ENCODE results near the gene FILIP1L.

FILIP1L gene

DNA sequence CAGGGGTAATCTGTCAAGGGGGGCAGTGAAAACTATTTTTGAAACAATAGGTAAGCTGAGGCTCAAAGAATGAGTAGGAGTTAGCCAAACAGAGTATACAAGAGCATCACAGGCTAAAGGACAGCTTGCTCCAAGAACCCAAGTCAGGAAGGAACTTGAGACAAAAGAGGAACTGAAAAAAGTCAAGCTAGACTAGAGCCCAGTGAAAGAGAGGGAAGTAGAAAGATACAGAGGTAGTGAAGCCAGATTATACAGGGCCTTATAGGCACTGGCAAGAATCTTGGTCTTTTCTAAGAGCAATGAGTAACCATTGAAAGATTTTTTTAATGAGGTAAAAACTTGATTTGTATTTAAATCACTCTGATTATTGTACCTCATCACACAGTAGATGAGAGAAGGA is 69.9 kb downstream of the FILIP1L start:
- no peak for DNase-seq (ENCODE audit: low read depth, low spot score)

DNA sequence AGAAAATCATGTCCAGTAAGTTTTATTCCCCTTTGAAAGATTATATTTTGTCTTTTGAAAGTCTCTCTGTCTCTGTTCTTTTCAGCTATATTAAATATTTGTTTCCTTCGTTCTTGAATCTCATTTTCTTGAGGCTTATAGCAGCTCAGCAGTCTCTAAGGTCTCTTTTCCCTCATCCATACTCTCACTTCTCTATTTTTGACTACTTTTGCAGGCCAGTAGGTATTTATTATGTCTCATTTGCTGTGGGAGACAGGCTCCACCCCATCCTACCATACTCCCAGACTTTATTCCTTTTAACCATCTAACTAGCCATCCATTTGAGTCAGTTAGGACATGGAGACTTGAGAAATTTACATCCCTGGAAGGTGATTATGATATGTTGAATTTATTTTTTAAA is 71.0 kb downstream of the FILIP1L start:
- DNase-seq (ENCODE audit: low read depth, low spot score), result no peak

DNA sequence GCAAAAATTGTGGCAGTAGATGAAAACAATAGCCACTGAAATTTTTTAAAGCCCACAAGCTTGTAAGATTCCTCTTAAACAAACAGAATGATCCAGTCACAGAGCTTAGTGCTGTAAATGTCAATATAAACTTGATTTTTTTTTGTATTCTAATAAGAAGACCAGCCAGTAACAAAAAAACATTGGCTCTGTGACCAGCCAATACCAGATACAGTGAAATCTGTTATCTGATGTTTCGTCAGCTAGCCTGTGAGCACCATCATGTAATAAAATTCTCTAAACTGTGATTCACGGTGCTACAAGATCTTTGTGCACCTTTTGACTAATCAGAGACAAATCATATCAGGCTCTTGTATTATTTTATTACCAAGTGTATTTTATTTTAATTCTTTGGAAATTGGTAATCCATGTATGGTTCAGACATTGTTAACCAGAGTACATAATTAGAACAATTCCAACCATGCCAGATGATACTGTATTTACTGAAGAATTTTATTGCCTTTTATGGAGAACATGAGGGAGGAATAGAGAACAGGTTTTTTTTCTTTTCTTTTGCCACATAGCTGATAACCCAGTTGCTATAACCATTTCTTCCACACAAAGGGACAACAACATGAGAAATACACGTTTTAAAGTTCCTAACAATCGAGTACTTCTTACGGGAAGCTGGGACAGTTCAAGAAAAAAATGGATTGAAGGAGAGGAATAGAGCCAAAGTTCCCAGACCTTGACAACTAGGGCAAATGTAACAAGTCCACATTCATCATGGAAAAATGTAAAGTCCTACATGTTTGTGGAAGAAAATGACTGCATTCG is 71.9 kb downstream of the FILIP1L start:
- DNase-seq (ENCODE audit: low read depth, low spot score), result no peak

DNA sequence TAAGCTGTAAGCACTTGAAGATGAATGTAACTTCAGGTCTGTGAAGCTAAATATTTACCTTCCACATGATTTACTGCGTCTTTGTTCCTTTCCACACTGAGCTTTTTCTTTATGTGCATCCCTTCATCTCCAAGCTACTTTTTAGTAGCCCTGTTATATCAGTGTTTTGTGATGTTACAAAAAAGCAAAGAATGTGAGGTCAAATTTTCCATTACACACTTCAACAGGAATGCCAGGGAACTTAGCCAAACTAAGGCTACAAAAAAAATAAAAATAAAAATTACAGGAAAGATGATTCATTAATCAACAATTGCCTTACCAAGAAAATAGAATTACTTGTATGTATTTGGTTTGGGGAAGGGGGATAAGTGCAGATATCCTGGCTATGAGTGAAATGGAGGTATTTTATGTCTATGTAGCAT is 73.0 kb downstream of the FILIP1L start:
- DNase-seq (ENCODE audit: low read depth, low spot score), result no peak

DNA sequence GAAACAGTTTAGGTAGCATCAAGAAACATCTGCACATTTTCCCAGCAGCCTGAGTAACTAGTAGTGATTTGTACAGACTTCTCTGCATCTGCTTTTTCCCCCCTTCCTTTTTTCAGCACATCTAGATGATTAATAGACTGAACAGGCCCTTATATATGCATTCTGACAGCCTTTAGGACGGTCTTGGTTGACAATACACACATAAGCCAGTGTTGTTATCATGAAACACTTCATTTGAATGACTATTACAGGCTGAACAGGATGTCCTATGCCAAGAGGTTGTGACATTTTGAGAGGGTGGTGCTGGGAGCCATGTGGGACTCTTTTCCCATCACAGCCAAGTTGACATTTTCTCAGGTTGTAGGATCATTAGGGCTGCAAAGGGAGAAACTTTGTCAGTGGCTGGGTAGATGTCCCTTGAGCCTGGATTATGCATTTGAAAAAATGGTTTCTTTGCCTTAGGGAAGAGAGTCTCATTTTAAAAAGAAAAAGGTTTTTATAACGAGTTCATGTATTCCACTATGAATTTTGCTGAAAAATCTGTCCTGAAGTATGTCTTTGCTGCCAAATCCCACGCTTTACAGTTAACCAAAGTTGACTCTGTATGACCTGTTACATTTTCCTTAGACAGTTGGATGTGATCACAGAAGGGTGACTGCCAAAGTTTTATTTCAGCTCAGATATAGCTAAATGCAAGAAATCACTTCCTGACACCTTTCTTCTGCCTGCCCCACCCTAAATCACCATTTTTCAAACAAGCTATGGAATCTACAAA is 73.7 kb downstream of the FILIP1L start:
- no peak for DNase-seq (ENCODE audit: low read depth, low spot score)

DNA sequence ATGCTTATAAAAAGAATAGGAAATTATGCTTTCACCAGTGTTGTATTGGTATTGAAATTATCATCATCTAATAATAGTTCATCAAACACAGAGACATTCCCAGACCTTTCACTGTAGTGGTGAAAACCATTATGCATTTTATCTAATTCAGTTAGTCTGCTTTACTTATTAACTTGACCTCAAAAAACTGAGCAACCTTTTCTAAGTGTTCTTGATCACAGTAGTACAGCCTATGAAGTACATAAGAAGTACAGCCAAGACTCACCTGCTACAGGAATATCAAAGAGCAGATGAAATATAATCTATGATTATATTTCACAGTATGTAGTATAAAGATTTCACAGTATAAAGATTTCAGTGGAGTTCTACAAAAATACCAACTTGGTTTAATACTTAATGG is 75.2 kb downstream of the FILIP1L start:
- DNase-seq (ENCODE audit: low read depth, low spot score), result no peak

DNA sequence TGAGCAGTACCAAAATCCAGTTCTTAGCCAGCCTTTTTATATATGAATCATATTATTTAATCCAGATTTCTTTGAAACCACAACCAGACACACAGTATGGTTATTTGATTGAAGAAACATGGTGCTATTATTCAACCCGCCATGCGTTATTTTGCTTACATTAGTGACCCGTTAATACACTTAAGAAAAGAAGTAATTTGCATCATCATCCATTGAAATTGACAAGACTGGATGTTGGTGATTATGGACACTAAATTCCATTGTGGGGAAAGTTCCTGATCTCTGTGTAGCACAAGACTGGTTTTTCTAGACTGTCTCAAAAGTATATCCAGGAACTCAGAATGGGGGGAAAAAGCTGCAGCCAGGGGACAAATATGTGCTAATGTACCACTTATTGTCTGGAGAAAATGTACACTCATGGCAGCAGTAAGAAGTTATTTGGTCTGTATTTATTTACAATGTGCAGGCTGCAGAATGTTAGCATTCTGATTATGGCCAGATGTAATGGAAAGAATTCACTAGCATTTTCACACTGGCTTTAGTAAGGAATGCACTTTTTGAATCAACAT is 80.3 kb downstream of the FILIP1L start:
- DNase-seq (ENCODE audit: low read depth, low spot score), result no peak

DNA sequence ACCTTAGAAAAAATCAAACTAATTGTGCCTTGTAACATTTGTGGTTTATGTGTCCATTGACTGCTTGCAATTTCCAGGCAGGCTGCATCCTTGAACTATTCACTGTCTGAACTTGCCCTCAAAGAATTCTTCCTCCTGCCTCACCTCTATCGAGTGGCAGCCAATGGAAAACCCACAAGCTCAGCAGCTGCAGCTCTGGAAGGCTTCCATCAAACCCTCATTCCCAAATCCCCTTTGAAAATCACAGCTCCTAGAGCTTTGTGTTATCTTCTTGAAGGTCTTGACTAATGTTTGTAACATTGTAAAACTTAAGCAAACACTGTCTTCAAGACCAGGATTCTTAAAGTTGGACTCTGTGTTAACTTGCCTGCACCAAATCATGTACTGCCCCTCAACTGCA is 81.1 kb downstream of the FILIP1L start:
- DNase-seq (ENCODE audit: low read depth, low spot score), result peak; percentile 18

DNA sequence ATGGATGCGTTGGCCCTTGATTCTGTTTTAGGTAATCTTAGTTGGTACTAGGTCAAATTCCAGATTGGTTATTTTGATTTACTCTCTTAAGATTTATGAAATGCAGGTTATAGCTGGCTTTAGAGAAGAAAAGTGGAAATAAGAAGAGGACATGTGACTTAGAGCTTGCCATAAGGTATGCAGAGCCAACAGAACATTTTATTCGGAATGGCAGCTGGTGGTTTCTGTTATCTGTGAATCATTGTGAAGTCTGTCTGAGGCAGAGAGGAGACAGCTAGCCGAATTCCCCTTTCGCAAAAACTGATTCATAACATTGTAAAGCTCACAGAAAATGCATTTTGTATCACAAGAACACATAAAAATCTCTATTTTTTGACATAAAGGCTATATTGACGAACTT is 82.1 kb downstream of the FILIP1L start:
- DNase-seq (ENCODE audit: low read depth, low spot score), result no peak

DNA sequence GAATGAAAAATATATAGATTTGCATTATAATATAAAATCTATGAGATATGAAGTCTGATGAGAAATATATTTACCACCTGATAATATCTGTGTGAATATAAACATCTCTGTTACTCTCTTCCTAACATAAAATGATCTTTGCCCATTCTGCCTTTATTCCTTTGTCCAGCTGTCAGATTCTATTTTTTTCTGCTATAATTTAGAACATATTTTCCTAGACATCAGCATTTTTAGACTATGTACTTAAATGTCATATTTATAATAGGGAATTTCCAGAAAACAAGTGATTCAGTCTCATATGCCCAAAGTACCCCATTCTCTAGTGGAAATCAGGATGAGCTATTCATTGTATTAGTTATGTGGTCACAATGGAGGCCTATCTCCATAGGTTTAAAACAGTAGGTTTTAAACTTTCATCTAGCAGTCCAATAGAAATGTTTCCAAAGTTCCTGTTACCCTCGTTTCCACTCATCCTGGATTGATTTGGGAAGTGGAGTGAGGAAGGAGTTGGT is 83.3 kb downstream of the FILIP1L start:
- no peak for DNase-seq (ENCODE audit: low read depth, low spot score)

DNA sequence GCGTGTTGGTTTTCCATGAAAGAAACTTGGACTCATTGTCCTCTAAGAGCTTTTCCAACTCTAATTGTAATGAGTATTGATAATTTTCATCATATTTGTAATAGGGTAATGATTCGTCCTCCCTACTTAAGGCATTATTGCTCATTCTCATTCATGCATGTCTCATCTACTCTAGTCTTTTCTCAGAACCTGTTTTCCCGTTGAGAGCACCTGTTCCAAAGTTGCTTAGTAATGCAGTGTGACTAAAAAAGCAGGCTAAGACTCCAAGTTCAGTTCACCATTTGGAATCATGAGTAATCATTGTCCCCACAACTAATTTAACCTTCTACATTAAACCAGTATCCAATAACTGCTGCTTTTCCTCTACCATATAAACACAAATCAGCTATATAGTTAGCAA is 84.0 kb downstream of the FILIP1L start:
- no peak for DNase-seq (ENCODE audit: low read depth, low spot score)

DNA sequence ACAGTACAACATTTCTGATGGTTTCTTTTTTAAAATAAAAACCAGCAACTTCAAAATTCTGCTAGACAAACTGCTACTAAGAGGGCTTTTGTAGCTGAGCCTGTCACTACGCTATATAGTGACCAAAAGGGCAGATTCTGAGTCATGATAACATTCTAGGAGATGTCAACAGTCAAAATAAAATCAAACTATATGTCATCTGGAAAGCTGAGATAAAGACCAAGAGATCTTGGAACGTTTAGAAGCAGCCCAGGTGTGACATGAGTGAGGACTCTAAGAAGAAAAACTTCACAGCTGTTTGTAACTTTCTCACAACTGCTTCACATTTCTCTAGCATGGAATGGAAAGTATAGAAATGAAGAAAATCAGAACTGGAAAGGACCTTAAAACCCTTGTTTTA is 84.6 kb downstream of the FILIP1L start:
- no peak for DNase-seq (ENCODE audit: low read depth, low spot score)

DNA sequence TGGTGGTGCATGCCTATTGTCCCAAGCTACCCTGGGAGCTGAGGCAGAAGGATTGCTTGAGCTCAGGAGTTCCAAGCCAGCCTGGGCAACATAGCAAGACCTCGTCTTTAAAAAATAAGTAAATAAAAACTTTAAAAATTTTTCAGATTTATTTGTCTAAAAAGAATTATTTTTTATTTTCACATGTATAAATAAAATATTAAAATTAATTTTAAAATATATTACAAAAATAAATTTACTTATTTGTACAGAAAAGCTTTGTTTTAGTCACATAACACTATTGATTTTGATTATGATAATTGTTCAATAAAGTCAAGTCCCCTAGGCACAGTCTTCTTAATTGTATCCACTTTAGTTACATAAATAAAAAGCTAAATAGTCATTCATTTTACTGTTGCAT is 85.2 kb downstream of the FILIP1L start:
- no peak for DNase-seq (ENCODE audit: low read depth, low spot score)

DNA sequence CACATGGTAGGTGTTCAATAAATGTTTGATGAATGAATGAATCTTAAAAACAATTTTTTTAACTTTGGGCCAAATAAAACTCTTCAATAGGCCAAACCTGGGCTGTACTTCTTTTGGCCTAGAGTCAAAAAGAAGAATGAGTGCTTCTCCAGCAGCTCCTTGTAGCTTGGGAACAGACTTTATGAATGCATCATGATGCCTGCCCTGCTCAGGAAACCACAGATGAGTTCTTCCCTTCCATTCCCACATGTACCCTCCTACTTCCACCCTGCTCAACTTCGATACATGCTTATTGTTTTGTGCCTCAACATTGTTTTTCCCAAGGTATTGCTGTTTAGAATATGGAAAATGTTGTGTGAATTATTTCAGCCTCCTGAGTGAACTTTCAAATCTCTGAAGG is 87.0 kb downstream of the FILIP1L start:
- no peak for DNase-seq (ENCODE audit: low read depth, low spot score)

DNA sequence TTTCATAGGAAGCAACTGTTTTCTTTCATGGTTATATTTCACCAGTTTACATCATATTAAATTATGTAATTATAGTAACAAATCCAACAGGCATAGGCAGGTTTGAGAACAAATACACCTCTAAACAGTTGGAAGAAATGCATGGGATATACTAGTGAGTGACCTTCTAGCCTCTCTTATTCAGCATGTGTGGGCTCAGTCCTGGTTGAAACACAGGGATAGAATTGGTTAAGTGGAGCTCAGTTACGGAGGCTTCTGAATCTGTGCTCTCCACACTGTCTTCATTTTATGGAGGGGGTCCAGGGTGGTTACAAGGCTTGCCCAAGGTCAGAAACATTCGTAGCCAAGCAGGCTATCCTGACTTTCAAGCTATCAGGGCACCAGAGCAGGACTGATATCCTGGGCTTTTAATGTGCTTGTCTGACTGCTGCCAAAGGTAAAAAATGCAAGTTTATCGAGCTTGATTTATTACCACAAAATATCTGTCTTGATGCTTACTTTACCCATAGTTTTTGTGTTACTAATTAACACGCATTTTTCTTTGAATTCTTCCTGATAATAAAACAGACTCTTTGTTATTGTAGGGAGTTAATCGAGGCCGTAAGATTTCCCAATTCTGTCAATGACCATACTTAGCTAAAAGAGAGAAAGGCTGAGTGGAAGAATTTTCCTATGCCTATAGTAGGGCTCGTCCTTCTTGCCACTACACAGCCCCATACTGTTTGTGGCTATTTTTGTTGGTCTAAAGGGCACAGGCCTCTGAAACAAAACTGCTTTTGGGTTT is 89.6 kb downstream of the FILIP1L start:
- DNase-seq (ENCODE audit: low read depth, low spot score), result no peak

DNA sequence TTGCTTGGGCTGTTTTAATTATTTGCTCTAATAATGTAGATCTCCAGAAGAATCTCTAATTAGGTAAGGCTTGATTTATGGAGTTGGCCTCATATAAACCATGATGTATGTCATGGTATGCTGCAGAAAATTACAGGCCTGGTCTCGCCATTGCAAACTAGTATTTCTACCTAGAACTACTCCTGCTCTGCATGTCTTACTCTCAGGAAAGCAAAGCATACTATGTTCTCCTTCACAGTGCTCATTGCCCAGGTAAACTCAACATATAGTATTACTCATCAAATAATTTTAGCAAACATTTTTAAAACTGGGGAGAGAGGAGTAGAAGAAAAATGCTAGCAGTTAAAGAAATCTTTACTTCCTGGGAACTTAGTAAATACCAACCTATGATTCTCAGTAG is 90.7 kb downstream of the FILIP1L start:
- DNase-seq (ENCODE audit: low read depth, low spot score), result no peak

DNA sequence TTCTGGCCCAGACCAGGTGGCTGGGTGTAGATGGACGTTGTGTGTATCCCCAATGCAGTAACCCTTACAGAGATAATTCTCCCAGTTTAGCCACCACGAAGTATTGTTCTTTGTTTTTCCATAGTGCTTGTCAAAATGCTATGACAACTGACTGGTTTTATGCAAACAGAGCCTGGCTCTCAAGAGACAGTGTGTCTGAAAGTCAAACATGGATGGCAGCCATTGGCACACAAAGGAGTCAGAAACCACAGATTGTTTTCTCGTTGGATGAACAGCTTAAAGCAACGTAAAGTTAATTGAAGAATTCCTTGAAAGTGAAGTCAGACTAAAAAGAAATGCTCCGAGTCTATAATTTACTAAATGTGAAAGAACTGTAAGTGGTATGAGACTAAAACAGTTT is 91.2 kb downstream of the FILIP1L start:
- no peak for DNase-seq (ENCODE audit: low read depth, low spot score)

DNA sequence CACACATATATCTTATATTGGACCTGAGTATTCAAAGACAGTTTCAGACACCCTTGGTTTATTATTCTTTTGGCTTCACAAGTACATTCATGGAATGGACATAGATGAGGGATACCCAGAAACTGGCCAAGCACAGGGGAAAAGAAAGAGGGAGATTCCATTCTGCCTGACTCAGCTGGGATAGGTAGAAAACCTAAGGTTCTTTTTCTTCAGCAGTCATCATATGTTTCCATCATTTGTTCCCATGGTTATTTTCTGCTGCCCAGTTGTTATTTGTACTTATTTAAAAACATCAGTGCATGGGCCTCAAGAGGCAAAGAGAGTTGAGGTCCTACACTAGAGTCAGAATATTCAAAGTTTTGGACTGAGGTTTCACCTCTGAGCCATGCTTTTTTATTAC is 91.8 kb downstream of the FILIP1L start:
- DNase-seq (ENCODE audit: low read depth, low spot score), result no peak

DNA sequence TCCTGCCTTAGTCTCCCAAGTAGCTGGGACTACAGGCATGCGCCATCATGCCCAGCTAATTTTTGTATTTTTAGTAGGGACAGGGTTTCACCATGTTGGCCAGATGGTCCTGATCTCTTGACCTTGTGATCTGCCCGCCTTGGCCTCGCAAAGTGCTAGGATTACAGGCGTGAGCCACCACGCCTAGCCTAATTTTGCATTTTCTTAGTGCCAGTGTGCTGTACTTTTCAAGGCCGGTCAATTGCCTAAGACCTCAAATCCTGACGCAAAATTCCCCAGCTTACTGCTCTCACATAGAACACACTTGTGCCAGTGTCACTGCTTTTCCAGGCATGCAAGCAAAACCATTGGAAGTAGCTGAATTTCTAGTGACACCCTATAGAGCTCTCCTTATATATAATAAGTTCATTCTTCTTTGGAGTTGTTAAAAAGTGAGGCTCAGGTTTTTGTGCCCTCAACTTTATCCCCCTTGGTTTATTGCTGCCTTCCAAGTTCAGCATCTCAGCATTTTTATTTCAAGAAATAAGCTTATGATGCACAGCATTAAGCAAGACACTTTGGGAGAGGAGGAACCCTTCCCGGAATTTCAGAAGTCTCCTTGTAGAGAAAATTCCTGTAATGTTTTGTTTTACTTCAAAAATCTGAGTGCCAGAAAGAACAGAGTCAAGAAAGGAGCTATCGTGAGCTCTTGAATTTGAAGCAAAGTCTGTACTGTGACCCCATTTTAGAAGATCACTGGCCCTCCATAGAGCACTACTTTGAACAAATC is 93.2 kb downstream of the FILIP1L start:
- no peak for DNase-seq (ENCODE audit: low read depth, low spot score)

DNA sequence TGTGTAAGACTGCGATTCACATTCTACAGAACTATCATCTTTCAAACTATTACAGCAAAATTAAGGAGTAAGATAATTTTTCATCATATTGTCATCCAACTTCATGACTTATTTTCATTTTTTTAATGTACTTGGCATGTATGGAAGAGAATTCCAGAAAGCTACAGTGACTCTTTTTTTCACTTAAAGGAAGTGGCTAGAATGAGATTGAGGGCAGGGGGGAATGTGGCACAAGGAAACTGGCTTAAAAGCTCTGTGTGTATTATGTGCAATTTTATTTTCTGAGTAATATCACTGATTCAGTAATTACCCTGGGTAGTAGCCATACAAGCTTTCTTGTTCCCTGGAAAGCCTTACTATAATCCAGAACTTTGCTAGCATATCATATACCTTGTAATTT is 94.6 kb downstream of the FILIP1L start:
- DNase-seq (ENCODE audit: low read depth, low spot score), result no peak

DNA sequence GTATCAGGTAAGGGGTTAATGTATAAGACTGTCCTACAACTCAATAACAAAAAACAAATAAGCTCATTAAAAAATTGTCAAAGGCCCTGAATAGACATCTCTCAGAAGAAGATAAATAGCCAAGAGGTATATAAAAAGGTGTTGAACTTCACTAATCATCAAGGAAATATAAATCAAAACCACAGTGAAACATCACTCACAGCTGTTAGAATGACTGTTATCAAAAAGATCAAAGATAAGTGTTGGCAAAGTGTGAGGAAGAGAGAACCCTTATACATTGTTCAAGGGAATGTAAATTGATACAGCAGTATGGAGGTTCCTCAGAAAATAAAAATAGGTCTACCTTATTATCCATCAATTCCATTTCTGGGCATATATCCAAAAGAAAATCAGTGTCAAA is 95.5 kb downstream of the FILIP1L start:
- no peak for DNase-seq (ENCODE audit: low read depth, low spot score)
